T1000 (cell line): ENCODE measurements around the gene TC2N.
"Not testable (repeated sequence)": the region's sequence is repeated elsewhere in the genome, so short reads cannot be mapped to it uniquely, and the experiment has no call there.

Source experiments
- DNase-seq: peaks from one replicate; lab custom pipeline; 2025; ENCODE audit warnings: mixed read lengths; lab: John Stamatoyannopoulos, UW

The TC2N gene

DNA sequence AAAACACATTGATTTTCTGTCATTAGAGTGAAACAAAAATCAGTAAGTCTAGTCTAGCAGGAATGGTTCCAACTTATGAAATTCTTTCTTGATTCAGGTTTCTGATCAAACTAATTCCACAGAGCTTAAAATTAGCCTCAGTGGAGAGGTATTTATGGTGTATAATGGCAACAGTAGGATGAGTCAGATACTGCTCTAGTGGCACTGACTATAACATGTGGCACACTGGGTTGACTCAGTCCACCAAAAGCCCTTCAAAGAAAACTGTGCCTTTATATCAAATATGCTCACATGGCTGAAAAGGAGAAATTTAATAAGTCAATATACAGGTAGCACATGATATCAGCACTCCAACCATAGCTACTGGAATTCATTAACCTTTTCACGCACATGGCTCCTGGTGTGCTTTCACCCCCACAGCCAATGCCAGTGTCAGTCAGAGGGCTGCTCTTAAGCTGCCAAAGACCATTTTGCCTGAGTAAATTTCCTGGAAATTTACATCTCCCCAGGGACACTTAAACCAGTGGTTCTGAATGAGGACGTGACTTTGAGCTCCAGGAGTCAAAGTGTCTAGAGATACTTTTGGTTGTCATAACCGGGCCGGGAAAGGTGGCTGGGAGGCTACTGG is 113.7 kb downstream of the TC2N start:
- DNase-seq = no peak

- no peak for DNase-seq
Observed at GRCh38 chr14:91752961-91753360, 114.4 kb downstream of the TC2N start.

GRCh38 chr14:91751719-91752118 is 115.6 kb downstream of the TC2N start:
- DNase-seq = no peak

GRCh38 chr14:91750634-91751198 is 116.6 kb downstream of the TC2N start:
- DNase-seq = no peak

DNA sequence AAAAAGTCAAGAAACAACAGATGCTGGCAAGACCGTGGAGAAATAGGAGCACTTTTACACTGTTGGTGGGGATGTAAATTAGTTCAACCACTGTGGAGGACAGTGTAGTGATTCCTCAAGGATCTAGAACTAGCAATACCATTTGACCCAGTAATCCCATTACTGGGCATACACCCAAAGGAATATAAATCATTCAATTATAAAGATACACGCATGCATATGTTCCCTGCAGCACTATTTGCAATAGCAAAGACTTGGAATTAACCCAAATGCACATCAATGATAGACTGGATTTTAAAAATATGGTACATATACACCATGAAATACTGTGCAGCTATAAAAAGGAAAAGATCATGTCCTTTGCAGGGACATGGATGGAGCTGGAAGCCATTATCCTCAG is 117.5 kb downstream of the TC2N start:
- DNase-seq = no peak

- no peak for DNase-seq
Observed at GRCh38 chr14:91748049-91748448, 119.3 kb downstream of the TC2N start.

- DNase-seq = no peak
Observed at GRCh38 chr14:91745344-91745743, 122.0 kb downstream of the TC2N start.

- DNase-seq = no peak
Observed at GRCh38 chr14:91744068-91744480, 123.3 kb downstream of the TC2N start.

- no peak for DNase-seq
Observed at GRCh38 chr14:91743305-91743653, 124.1 kb downstream of the TC2N start.

GRCh38 chr14:91742621-91743304 is 124.6 kb downstream of the TC2N start:
- no peak for DNase-seq

GRCh38 chr14:91739867-91740266 is 127.5 kb downstream of the TC2N start:
- not testable (repeated sequence) for DNase-seq

DNA sequence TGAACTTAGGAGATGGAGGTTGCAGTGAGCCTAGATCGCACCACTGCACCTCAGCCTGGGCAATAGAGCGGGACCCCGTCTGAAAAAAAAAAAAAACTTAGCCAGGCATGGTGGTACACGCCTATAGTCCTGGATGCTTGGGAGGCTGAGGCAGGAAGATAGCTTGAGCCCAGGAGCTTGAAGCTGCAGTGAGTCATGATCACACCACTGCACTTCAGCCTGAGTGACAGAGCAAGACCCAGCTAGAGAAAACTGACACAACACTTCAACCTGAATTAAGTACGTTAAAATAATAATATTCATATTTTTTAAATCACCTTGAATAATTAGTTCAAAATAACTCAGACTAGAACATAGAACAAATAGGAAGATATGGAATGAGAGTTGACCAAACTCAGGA is 129.7 kb downstream of the TC2N start:
- no peak for DNase-seq

GRCh38 chr14:91732859-91733477 is 134.4 kb downstream of the TC2N start:
- DNase-seq = no peak

DNA sequence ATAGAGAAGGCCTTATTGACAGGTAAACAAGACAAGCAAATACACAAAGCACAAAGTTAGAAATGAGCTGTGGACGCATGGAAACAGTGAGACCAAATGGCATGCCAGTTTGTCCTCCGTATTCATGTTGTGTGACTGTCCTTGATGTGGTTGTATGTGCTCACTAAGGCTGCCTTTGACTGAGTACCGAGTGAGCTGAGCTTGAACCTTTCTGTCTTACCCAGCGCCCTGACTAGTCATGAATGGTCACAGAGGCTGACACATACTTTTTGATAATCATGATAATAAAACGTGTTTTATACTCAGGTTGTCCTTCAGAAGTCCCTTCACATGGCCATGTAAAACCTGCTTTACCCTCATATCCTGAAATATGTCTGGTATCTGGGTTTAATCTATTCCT is 134.9 kb downstream of the TC2N start:
- no peak for DNase-seq

- DNase-seq = no peak
Observed at GRCh38 chr14:91731986-91732385, 135.3 kb downstream of the TC2N start, which contains the start of gene CATSPERB. Gene CATSPERB, minus strand, starts transcription at chr14:91732086. Its CDS starts 2,607 bp downstream, at chr14:91729479.

DNA sequence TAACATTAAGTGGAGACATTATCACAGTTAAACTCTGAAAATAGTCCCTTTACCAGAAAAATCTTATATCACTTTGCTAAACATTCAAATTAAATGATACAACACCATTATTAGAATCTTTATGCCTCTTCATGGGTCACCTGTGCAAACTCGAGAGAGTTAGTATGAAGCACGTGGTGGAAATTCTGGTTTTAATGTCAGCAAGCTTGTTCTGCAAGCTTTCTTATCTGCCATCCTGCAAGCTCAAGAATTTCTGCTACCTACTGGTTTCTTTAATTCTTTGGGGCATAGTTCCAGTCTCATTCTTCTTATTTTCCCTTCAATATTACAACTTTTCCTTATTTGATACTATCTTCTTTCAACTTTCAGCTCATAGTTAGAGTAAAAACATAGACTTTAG is 136.3 kb downstream of the TC2N start:
- DNase-seq = no peak

GRCh38 chr14:91729756-91730155 is 137.6 kb downstream of the TC2N start:
- no peak for DNase-seq
